ENCODE results near the gene SHC4.
"Not testable (repeated sequence)": the region's sequence is repeated elsewhere in the genome, so short reads cannot be mapped to it uniquely, and the experiment has no call there.

SHC4 gene

DNA sequence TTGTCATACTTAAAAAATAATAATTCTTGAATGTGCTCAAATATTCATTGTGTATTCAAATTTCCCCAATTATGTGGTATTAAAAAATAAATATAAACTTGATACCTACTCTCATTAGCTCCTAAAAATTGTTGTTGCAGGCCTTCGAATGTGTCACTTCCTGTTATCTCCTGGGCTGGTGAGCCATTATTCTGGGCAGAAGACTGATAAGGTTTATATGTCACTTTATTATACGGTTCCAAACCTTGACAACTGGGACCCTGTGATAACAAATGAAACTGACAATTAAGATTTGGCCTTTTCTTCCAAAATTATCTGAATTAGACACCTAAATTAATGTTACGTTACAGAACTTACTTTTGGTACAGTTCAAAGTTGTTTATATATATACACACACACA lies 167.8 kb downstream of the SHC4 start:
- H4K8ac ChIP-seq (ENCODE audit: low read length), result no peak overlapping the region
- no peak overlapping the region for H2AFZ ChIP-seq (ENCODE audit: low read depth, low read length)
- H2AK5ac ChIP-seq (ENCODE audit: low read length, severe bottlenecking), result no peak overlapping the region
- no peak overlapping the region for H3K4me3 ChIP-seq (ENCODE audit: insufficient read depth in 1 of 2, low read depth in 1 of 2, low read length in 2 of 2)
- DNase-seq, result no peak
- H2BK5ac ChIP-seq (ENCODE audit: low read depth, low read length, poor library complexity, severe bottlenecking), result no peak overlapping the region
- peaks cover 4 to 6% of the 10 kb centered on the region in 2 experiments for H3K36me3 ChIP-seq (ENCODE audit: control insufficient read depth in 1 of 2, insufficient read depth in 2 of 2, low read depth in 1 of 2, low read length in 2 of 2)
- peak overlapping the region; percentile 77 for H3K27ac ChIP-seq (ENCODE audit: low read length, poor library complexity, severe bottlenecking)
- no peak overlapping the region for H3K18ac ChIP-seq (ENCODE audit: low read depth in 1 of 2, low read length in 2 of 2)
- no peak overlapping the region for H3K4ac ChIP-seq (ENCODE audit: low read depth in 1 of 2, low read length in 2 of 2)
- no peaks in the 10 kb centered on the region for H3K9me3 ChIP-seq (ENCODE audit: control insufficient read depth, low read length)
- H3K79me1 ChIP-seq (replicated peaks; ENCODE audit: low read length, poor library complexity, severe bottlenecking), result peaks cover 4% of the 10 kb centered on the region
- no peak overlapping the region for H4K91ac ChIP-seq (ENCODE audit: low read length)
- H2BK12ac ChIP-seq (ENCODE audit: low read length in 2 of 2), result no peak overlapping the region
- H3K27me3 ChIP-seq (ENCODE audit: control insufficient read depth in 1 of 2, insufficient read depth in 1 of 2, low read length in 2 of 2), result no peaks in the 10 kb centered on the region
- no peak overlapping the region for H2BK120ac ChIP-seq (ENCODE audit: low read depth, low read length)
- H3K4me1 ChIP-seq (ENCODE audit: control insufficient read depth, insufficient read depth, low read depth, low read length), result peaks cover 2% of the 10 kb centered on the region
- H3K9ac ChIP-seq (ENCODE audit: low read length), result peak overlapping the region; percentile 77
- no peak overlapping the region for H3K4me2 ChIP-seq (ENCODE audit: low read length, poor library complexity, severe bottlenecking)
- WGBS, result 93% methylated on average over 3 of the region's 3 CpGs
- no peak overlapping the region for H2BK15ac ChIP-seq (ENCODE audit: low read depth, poor library complexity, severe bottlenecking)
- no peak overlapping the region for H3K23ac ChIP-seq (ENCODE audit: low read length in 2 of 2)
- H3K14ac ChIP-seq (ENCODE audit: low read length in 2 of 2), result no peak overlapping the region

DNA sequence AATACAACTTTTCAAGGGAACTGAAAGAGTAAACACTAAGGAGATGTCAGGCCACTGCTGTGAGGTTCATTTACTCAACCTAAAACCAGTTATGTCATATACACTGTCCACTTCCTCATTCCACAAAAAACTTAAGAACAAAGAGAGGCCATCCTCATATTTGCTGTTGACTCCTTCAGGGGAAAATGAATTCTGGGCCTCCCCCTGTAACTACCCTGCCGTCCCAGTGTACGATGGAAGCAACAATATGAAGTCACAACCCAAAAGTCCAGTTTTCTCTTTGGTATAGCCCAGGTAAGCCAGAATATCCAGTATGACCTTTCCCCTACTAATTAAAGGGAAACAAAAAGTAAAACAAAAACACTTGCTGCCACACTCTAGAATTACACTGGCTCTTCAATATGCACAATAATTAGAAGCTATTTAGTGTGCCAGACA lies 169.0 kb downstream of the SHC4 start:
- Histone ChIP-seq H3K14ac (ENCODE audit: low read length in 2 of 2) (no peak overlapping the region), H2AFZ (ENCODE audit: low read depth, low read length) (no peak overlapping the region), H4K91ac (ENCODE audit: low read length) (no peak overlapping the region), H2BK15ac (ENCODE audit: low read depth, poor library complexity, severe bottlenecking) (no peak overlapping the region), H3K4me1 (ENCODE audit: control insufficient read depth, insufficient read depth, low read depth, low read length) (peaks cover 2% of the 10 kb centered on the region), H4K8ac (ENCODE audit: low read length) (no peak overlapping the region), H3K27me3 (ENCODE audit: control insufficient read depth in 1 of 2, insufficient read depth in 1 of 2, low read length in 2 of 2) (no peaks in the 10 kb centered on the region), H3K4me3 (ENCODE audit: insufficient read depth in 1 of 2, low read depth in 1 of 2, low read length in 2 of 2) (no peak overlapping the region), H3K9ac (ENCODE audit: low read length) (peak overlapping the region; percentile 62), H3K18ac (ENCODE audit: low read depth in 1 of 2, low read length in 2 of 2) (peak overlapping the region in 1 of 2 experiments; percentile 61), H3K4ac (ENCODE audit: low read depth in 1 of 2, low read length in 2 of 2) (no peak overlapping the region), H3K79me1 (replicated peaks; ENCODE audit: low read length, poor library complexity, severe bottlenecking) (peaks cover 4% of the 10 kb centered on the region), H2BK5ac (ENCODE audit: low read depth, low read length, poor library complexity, severe bottlenecking) (peak overlapping the region; percentile 5), H3K36me3 (ENCODE audit: control insufficient read depth in 1 of 2, insufficient read depth in 2 of 2, low read depth in 1 of 2, low read length in 2 of 2) (peaks cover 4 to 6% of the 10 kb centered on the region in 2 experiments), H3K27ac (ENCODE audit: low read length, poor library complexity, severe bottlenecking) (peak overlapping the region; percentile 32), H2BK120ac (ENCODE audit: low read depth, low read length) (no peak overlapping the region), H3K9me3 (ENCODE audit: control insufficient read depth, low read length) (no peaks in the 10 kb centered on the region), H3K4me2 (ENCODE audit: low read length, poor library complexity, severe bottlenecking) (no peak overlapping the region), H2BK12ac (ENCODE audit: low read length in 2 of 2) (no peak overlapping the region), H2AK5ac (ENCODE audit: low read length, severe bottlenecking) (no peak overlapping the region), H3K23ac (ENCODE audit: low read length in 2 of 2) (no peak overlapping the region)
- no peak for DNase-seq
- WGBS, result 86% methylated on average over 2 of the region's 2 CpGs

GRCh38 chr15:48792408-48792807 lies 171.3 kb downstream of the SHC4 start:
- H3K18ac ChIP-seq (ENCODE audit: low read depth in 1 of 2, low read length in 2 of 2), result no peak overlapping the region
- no peak overlapping the region for H4K8ac ChIP-seq (ENCODE audit: low read length)
- H3K4me2 ChIP-seq (ENCODE audit: low read length, poor library complexity, severe bottlenecking), result no peak overlapping the region
- H3K14ac ChIP-seq (ENCODE audit: low read length in 2 of 2), result no peak overlapping the region
- WGBS, result 44% methylated on average over 2 of the region's 3 CpGs
- no peak overlapping the region for H2BK5ac ChIP-seq (ENCODE audit: low read depth, low read length, poor library complexity, severe bottlenecking)
- H3K9me3 ChIP-seq (ENCODE audit: control insufficient read depth, low read length), result no peaks in the 10 kb centered on the region
- no peaks in the 10 kb centered on the region for H3K4me1 ChIP-seq (ENCODE audit: control insufficient read depth, insufficient read depth, low read depth, low read length)
- H4K91ac ChIP-seq (ENCODE audit: low read length), result no peak overlapping the region
- H2BK120ac ChIP-seq (ENCODE audit: low read depth, low read length), result no peak overlapping the region
- no peak for DNase-seq
- no peak overlapping the region for H3K4ac ChIP-seq (ENCODE audit: low read depth in 1 of 2, low read length in 2 of 2)
- no peak overlapping the region for H2BK15ac ChIP-seq (ENCODE audit: low read depth, poor library complexity, severe bottlenecking)
- H3K9ac ChIP-seq (ENCODE audit: low read length), result no peak overlapping the region
- peaks cover 6 to 15% of the 10 kb centered on the region in 2 experiments for H3K36me3 ChIP-seq (ENCODE audit: control insufficient read depth in 1 of 2, insufficient read depth in 2 of 2, low read depth in 1 of 2, low read length in 2 of 2)
- peaks cover 2% of the 10 kb centered on the region for H3K79me1 ChIP-seq (replicated peaks; ENCODE audit: low read length, poor library complexity, severe bottlenecking)
- no peak overlapping the region for H3K23ac ChIP-seq (ENCODE audit: low read length in 2 of 2)
- no peak overlapping the region for H3K27ac ChIP-seq (ENCODE audit: low read length, poor library complexity, severe bottlenecking)
- no peak overlapping the region for H2AK5ac ChIP-seq (ENCODE audit: low read length, severe bottlenecking)
- H3K27me3 ChIP-seq (ENCODE audit: control insufficient read depth in 1 of 2, insufficient read depth in 1 of 2, low read length in 2 of 2), result no peaks in the 10 kb centered on the region
- no peak overlapping the region for H2AFZ ChIP-seq (ENCODE audit: low read depth, low read length)
- H2BK12ac ChIP-seq (ENCODE audit: low read length in 2 of 2), result no peak overlapping the region
- no peak overlapping the region for H3K4me3 ChIP-seq (ENCODE audit: insufficient read depth in 1 of 2, low read depth in 1 of 2, low read length in 2 of 2)

- H2BK120ac ChIP-seq (ENCODE audit: low read depth, low read length); H2AFZ ChIP-seq (ENCODE audit: low read depth, low read length); H3K18ac ChIP-seq (ENCODE audit: low read depth in 1 of 2, low read length in 2 of 2); H3K9me3 ChIP-seq (ENCODE audit: control insufficient read depth, low read length); H4K8ac ChIP-seq (ENCODE audit: low read length); H2BK15ac ChIP-seq (ENCODE audit: low read depth, poor library complexity, severe bottlenecking); H3K27me3 ChIP-seq (ENCODE audit: control insufficient read depth in 1 of 2, insufficient read depth in 1 of 2, low read length in 2 of 2); H2AK5ac ChIP-seq (ENCODE audit: low read length, severe bottlenecking); H3K4ac ChIP-seq (ENCODE audit: low read depth in 1 of 2, low read length in 2 of 2); H3K4me1 ChIP-seq (ENCODE audit: control insufficient read depth, insufficient read depth, low read depth, low read length); DNase-seq; H3K4me2 ChIP-seq (ENCODE audit: low read length, poor library complexity, severe bottlenecking); H2BK12ac ChIP-seq (ENCODE audit: low read length in 2 of 2); H2BK5ac ChIP-seq (ENCODE audit: low read depth, low read length, poor library complexity, severe bottlenecking); H3K27ac ChIP-seq (ENCODE audit: low read length, poor library complexity, severe bottlenecking); H3K23ac ChIP-seq (ENCODE audit: low read length in 2 of 2); H3K79me1 ChIP-seq (replicated peaks; ENCODE audit: low read length, poor library complexity, severe bottlenecking); H4K91ac ChIP-seq (ENCODE audit: low read length); H3K14ac ChIP-seq (ENCODE audit: low read length in 2 of 2): not testable (repeated sequence)
- Histone ChIP-seq H3K4me3 (ENCODE audit: insufficient read depth in 1 of 2, low read depth in 1 of 2, low read length in 2 of 2) (peak overlapping the region in 1 of 2 experiments; percentile 29), H3K36me3 (ENCODE audit: control insufficient read depth in 1 of 2, insufficient read depth in 2 of 2, low read depth in 1 of 2, low read length in 2 of 2) (peaks cover 6 to 15% of the 10 kb centered on the region in 2 experiments), H3K9ac (ENCODE audit: low read length) (peak overlapping the region; percentile 76)
- 97% methylated on average over 12 of the region's 12 CpGs for WGBS
Observed at GRCh38 chr15:48790466-48791115, 173.1 kb downstream of the SHC4 start.
